K562 (cell line): ENCODE data around the gene XYLB. TPM values are rescaled to one million over a fixed set of nuclear protein-coding genes. Genes with fewer than 3 reads are reported as not detected.

Experiments used
- ATAC-seq: fragments of 200-7000 bp; cut with Tn5 transposase; 3 replicates; pipeline ENCODE4 v1.9.1; 2020; ENCODE audit warnings: moderate library complexity
- BruUV-seq: library from RNA; stranded (reverse); fragments of 400-500 nt; replicated peaks from 2 replicates; lab custom pipeline; 2021; lab: Mats Ljungman, UMichigan
- CTCF ChIA-PET: fragments of 300-600 bp; formaldehyde crosslinking; extraction: SDS; loops from one replicate; lab custom pipeline; 2021; ENCODE audit warnings: low intra/inter-chr PET ratio; lab: Yijun Ruan, JAX
- POLR2A ChIA-PET: fragments of 300-600, 350-650 bp; sonication (Branson Sonifier 250); formaldehyde crosslinking; extraction: SDS; loops from one replicate; lab custom pipeline; 2021; ENCODE audit warnings: antibody characterized with exemption, inconsistent platforms; lab: Yijun Ruan, JAX
- DNase-seq, 4 experiments: peaks; one replicate each; pipeline versions ENCODE4 v3.0.0 to v3.0.0-alpha.2; 2011 to 2018; ENCODE audit warnings: low spot score in 3 of 4, mixed read lengths in 3 of 4; ENCODE audit errors: extremely low read depth in 1 of 4
- FAIRE-seq: peaks from 2 replicates; lab custom pipeline; 2011; peaks lifted over from hg19 to GRCh38; lab: Jason Lieb, UNC
- H2AFZ ChIP-seq: 2 replicates; pipeline ENCODE4 v1.6.0; 2011; ENCODE audit warnings: low read depth, low read length, control low read depth, inconsistent platforms
- H3K27ac ChIP-seq: fragments of 200-600 bp; 3 replicates; pipeline ENCODE4 v1.8.0; 2011; ENCODE audit warnings: low read depth, mild to moderate bottlenecking, control low read depth, inconsistent platforms, low read length, moderate library complexity, mixed read lengths; ENCODE audit errors: extremely low read depth
- H3K27me3 ChIP-seq, 2 experiments: fragments of 300-600 bp in 1 of 2; 2 replicates in 1 of 2; 3 replicates in 1 of 2; pipeline versions ENCODE4 v1.6.0 to v1.8.0; 2011; ENCODE audit warnings: inconsistent platforms in 2 of 2, low read length in 2 of 2, mild to moderate bottlenecking in 1 of 2, mixed read lengths in 1 of 2, moderate library complexity in 1 of 2; ENCODE audit not compliant: control insufficient read depth in 2 of 2, insufficient read depth in 2 of 2
- H3K36me3 ChIP-seq: fragments of 300-600 bp; 3 replicates; pipeline ENCODE4 v1.8.0; 2011; ENCODE audit warnings: mild to moderate bottlenecking, low read length, inconsistent platforms; ENCODE audit not compliant: control insufficient read depth, insufficient read depth
- H3K4me1 ChIP-seq, 2 experiments: fragments of 200-600 bp in 1 of 2; replicated peaks in 1 of 2; 2 replicates in 1 of 2; 3 replicates in 1 of 2; pipeline versions ENCODE4 v1.5.1 to v1.8.0; 2011; ENCODE audit warnings: inconsistent platforms in 2 of 2, low read length in 2 of 2, mild to moderate bottlenecking in 1 of 2, mixed read lengths in 1 of 2, moderate library complexity in 1 of 2; ENCODE audit not compliant: control insufficient read depth in 2 of 2, insufficient read depth in 2 of 2
- H3K4me2 ChIP-seq: 2 replicates; pipeline ENCODE4 v1.6.1; 2011; ENCODE audit warnings: low read length, control low read depth, inconsistent platforms, mixed read lengths; ENCODE audit not compliant: insufficient read depth
- H3K4me3 ChIP-seq: fragments of 200-600 bp; sonication (generic), shearing (Covaris generic); 2 replicates; pipeline ENCODE4 v1.5.1; 2016; ENCODE audit warnings: control low read depth, inconsistent platforms
- H3K79me2 ChIP-seq: fragments of 200-600 bp; 3 replicates; pipeline ENCODE4 v1.8.0; 2011; ENCODE audit warnings: low read length, inconsistent platforms; ENCODE audit not compliant: control insufficient read depth, insufficient read depth
- H3K9ac ChIP-seq, 2 experiments: 2 replicates each; pipeline versions ENCODE4 v1.6.0 to v1.6.1; 2011; ENCODE audit warnings: low read depth in 2 of 2, low read length in 2 of 2, control low read depth in 1 of 2, inconsistent platforms in 1 of 2, mild to moderate bottlenecking in 1 of 2, mixed read lengths in 1 of 2; ENCODE audit not compliant: insufficient read depth in 1 of 2
- H3K9me1 ChIP-seq: one replicate; pipeline ENCODE4 v1.6.0; 2011; ENCODE audit warnings: inconsistent platforms, mild to moderate bottlenecking, low read length, moderate library complexity; ENCODE audit not compliant: control insufficient read depth, insufficient read depth
- H3K9me3 ChIP-seq: replicated peaks from 2 replicates; pipeline ENCODE4 v1.5.1; 2011; ENCODE audit warnings: low read depth, low read length, inconsistent platforms; ENCODE audit not compliant: control insufficient read depth, insufficient read depth
- H4K20me1 ChIP-seq: replicated peaks from 2 replicates; pipeline ENCODE4 v1.6.1; 2011; ENCODE audit warnings: low read length, inconsistent platforms, mixed read lengths; ENCODE audit not compliant: control insufficient read depth, insufficient read depth
- C11orf30 ChIP-seq: fragments of 450-650 bp; IDR thresholded peaks from 2 replicates; pipeline ENCODE4 v1.6.1; 2016; ENCODE audit warnings: low read depth, mild to moderate bottlenecking
- ELF4 ChIP-seq: fragments of 450-650 bp; formaldehyde crosslinking; IDR thresholded peaks from 2 replicates; pipeline ENCODE4 v1.4.0; 2022; ENCODE audit warnings: missing genetic modification characterization
- GABPB2 ChIP-seq: fragments of 250-450 bp; sonication (Bioruptor Pico); conservative IDR thresholded peaks from 2 replicates; pipeline ENCODE4 v1.5.1; 2021; ENCODE audit warnings: mild to moderate bottlenecking
- HCFC1 ChIP-seq: IDR thresholded peaks from 2 replicates; pipeline ENCODE4 v1.6.1; 2012; ENCODE audit warnings: low read depth, low read length, improper control_type of control experiment
- KLF16 ChIP-seq: IDR thresholded peaks from 2 replicates; pipeline ENCODE4 v1.6.1; 2016; ENCODE audit warnings: antibody characterized with exemption
- NFYB ChIP-seq: IDR thresholded peaks from 2 replicates; pipeline ENCODE4 v1.6.1; 2011; ENCODE audit warnings: mild to moderate bottlenecking, moderate library complexity; ENCODE audit not compliant: insufficient read length; ENCODE audit errors: extremely low read depth
- SLC30A9 ChIP-seq: fragments of 250-450 bp; sonication (Bioruptor Pico); IDR thresholded peaks from 2 replicates; pipeline ENCODE4 v1.8.0; 2022; ENCODE audit warnings: mild to moderate bottlenecking, moderate library complexity
- SMARCB1 ChIP-seq: IDR thresholded peaks from 2 replicates; pipeline ENCODE4 v1.6.1; 2011; ENCODE audit warnings: improper control_type of control experiment, low read depth; ENCODE audit not compliant: insufficient read length
- TARDBP ChIP-seq: fragments of 450-650 bp; IDR thresholded peaks from 2 replicates; pipeline ENCODE4 v1.6.1; 2016
- ZNF316 ChIP-seq: fragments of 450-650 bp; IDR thresholded peaks from 2 replicates; pipeline ENCODE4 v1.6.1; 2016
- WGBS: fragments of 100-300 bp; shearing (Covaris generic); methylation state at CpG from one replicate; pipeline ENCODE4 v1.1.6; 2016; ENCODE audit warnings: low coverage, mixed read lengths; ENCODE audit not compliant: insufficient coverage; ENCODE audit errors: missing lambda C conversion rate; 5-methylcytosine and 5-hydroxymethylcytosine counted together
- in situ Hi-C: fragments of 300-500 bp; cut with MboI; formaldehyde crosslinking; loops from 4 replicates; pipeline ENCODE4 v1.15.0; 2018; ENCODE audit warnings: inconsistent platforms, mixed read lengths
- intact Hi-C: fragments of 100-400 bp; cut with micrococcal nuclease; formaldehyde crosslinking; loops from 2 replicates; pipeline ENCODE4 v1.14.2; 2022
- polyA plus RNA-seq, 8 experiments: library from polyadenylated mRNA; depleted of rRNA in 4 of 8; stranded (reverse) in 5 of 8; unstranded in 3 of 8; fragments of >200 nt; fragmentation: Nextera tagmentation in 2 of 8; fragmentation: Illumina TruSeq in 1 of 8; extraction: Ambion mirVana in 2 of 8; extraction: Trizol in 1 of 8; gene quantifications; 2 replicates each; pipeline versions ENCODE4 v1.2.1 to v1.2.3, GENCODE V29; 2011 to 2014; ENCODE audit warnings: inconsistent platforms in 1 of 8, missing spikeins in 1 of 8
- total RNA-seq, 7 experiments: library from RNA; depleted of rRNA in 6 of 7; stranded (reverse); fragments of >200 nt in 6 of 7; fragmentation: Illumina TruSeq in 2 of 7; extraction: Trizol in 2 of 7; gene quantifications; 2 replicates each; pipeline versions ENCODE4 v1.2.1 to v1.2.3, GENCODE V29; 2011 to 2021; ENCODE audit warnings: low replicate concordance in 1 of 7
- TF ChIP-seq, protein P1 (sequence below): sonication (generic); formaldehyde crosslinking; IDR thresholded peaks from 2 replicates; pipeline ENCODE4 v1.8.0; 2022; ENCODE audit warnings: missing genetic modification reagents, mild to moderate bottlenecking, borderline replicate concordance
- TF ChIP-seq, protein P2 (sequence below), 3 experiments: fragments of 200-800 bp in 1 of 3; fragments of 250-450 bp in 1 of 3; fragments of 450-650 bp in 1 of 3; sonication (Bioruptor Pico) in 1 of 3; sonication (Bioruptor generic) in 1 of 3; formaldehyde crosslinking in 1 of 3; IDR thresholded peaks; 2 replicates each; pipeline versions ENCODE4 v1.6.1 to v1.8.0; 2016 to 2022; ENCODE audit warnings: mild to moderate bottlenecking in 2 of 3, missing genetic modification characterization in 2 of 3, missing compliant biosample characterization in 1 of 3, moderate library complexity in 1 of 3
- TF ChIP-seq, protein P3 (sequence below): sonication (generic); formaldehyde crosslinking; IDR thresholded peaks from 2 replicates; pipeline ENCODE4 v1.8.1; 2023; ENCODE audit warnings: missing genetic modification reagents, mild to moderate bottlenecking, borderline replicate concordance

XYLB gene
- total and polyA plus RNA-seq, 9 of the 15 experiments (the other 6 are each of a cell fraction or from before 2014, with no cell fraction given), result 4.0 to 20.2 (median 13.2) TPM

DNA sequence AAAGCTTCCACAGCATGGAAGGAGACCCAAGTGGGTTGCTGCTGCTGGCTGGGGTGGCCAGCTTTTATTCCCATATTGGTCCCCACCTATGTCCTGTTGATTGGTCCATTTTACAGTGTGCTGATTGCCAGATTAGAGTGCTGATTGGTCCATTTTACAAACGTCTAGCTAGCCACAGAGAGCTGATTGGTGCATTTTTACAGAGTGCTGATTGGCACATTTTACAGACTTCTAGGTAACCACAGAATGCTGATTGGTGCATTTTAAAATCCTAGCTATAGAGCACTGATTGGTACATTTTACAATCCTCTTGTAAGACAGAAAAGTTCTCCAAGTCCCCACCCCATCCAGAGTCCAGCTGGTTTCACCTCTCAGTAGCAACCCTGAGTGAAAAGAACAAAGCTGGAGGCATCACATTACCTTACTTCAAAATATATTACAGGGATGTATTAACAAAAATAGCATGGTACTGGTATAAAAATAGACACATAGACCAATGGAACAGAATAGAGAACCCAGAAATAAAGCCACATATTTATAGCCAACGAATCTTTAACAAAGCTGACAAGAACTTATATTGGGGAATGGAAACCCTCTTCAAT lies 99.6 kb downstream of the XYLB start:
- intact Hi-C loops (no loop called here), in situ Hi-C loops (no loop called here)
- Histone ChIP-seq H3K4me2 (no peak overlapping the region), H3K27me3 (no peaks in the 10 kb centered on the region), H3K9ac (no peak overlapping the region), H3K9me1 (no peaks in the 10 kb centered on the region), H3K36me3 (no peaks in the 10 kb centered on the region), H4K20me1 (no peaks in the 10 kb centered on the region), H3K27ac (no peak overlapping the region), H3K4me3 (no peak overlapping the region), H3K79me2 (no peaks in the 10 kb centered on the region), H2AFZ (no peak overlapping the region), H3K9me3 (no peaks in the 10 kb centered on the region; the same call in 1 of the 2 replicates), H3K4me1 (no peaks in the 10 kb centered on the region)
- ATAC-seq, result no peak
- DNase-seq, result no peak
- POLR2A ChIA-PET, result interaction anchor here (0.8 to 0.9 kb wide), 2 partner anchors 9 to 11 kb away, joined by 3 read pairs; no protein-coding TSS in a partner anchor
- FAIRE-seq, result no peak
- CTCF ChIA-PET, result no interaction called here
- BruUV-seq, result no TSS peak
- 8% methylated on average over 2 of the region's 2 CpGs for WGBS
- TF ChIP-seq C11orf30 (peak; percentile 36; the same call in 1 of the 2 replicates), KLF16 (no peak), ELF4 (CRISPR knock-in tag) (no peak), SLC30A9 (CRISPR knock-in tag) (no peak), SMARCB1 (no peak), NFYB (peak; percentile 63), ZNF316 (peak; percentile 50; the same call in 1 of the 2 replicates), HCFC1 (no peak), GABPB2 (CRISPR knock-in tag) (no peak), TARDBP (no peak)
- TF ChIP-seq, protein P1, sequence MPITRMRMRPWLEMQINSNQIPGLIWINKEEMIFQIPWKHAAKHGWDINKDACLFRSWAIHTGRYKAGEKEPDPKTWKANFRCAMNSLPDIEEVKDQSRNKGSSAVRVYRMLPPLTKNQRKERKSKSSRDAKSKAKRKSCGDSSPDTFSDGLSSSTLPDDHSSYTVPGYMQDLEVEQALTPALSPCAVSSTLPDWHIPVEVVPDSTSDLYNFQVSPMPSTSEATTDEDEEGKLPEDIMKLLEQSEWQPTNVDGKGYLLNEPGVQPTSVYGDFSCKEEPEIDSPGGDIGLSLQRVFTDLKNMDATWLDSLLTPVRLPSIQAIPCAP (CRISPR knock-in tag), result no peak
- TF ChIP-seq, protein P2, sequence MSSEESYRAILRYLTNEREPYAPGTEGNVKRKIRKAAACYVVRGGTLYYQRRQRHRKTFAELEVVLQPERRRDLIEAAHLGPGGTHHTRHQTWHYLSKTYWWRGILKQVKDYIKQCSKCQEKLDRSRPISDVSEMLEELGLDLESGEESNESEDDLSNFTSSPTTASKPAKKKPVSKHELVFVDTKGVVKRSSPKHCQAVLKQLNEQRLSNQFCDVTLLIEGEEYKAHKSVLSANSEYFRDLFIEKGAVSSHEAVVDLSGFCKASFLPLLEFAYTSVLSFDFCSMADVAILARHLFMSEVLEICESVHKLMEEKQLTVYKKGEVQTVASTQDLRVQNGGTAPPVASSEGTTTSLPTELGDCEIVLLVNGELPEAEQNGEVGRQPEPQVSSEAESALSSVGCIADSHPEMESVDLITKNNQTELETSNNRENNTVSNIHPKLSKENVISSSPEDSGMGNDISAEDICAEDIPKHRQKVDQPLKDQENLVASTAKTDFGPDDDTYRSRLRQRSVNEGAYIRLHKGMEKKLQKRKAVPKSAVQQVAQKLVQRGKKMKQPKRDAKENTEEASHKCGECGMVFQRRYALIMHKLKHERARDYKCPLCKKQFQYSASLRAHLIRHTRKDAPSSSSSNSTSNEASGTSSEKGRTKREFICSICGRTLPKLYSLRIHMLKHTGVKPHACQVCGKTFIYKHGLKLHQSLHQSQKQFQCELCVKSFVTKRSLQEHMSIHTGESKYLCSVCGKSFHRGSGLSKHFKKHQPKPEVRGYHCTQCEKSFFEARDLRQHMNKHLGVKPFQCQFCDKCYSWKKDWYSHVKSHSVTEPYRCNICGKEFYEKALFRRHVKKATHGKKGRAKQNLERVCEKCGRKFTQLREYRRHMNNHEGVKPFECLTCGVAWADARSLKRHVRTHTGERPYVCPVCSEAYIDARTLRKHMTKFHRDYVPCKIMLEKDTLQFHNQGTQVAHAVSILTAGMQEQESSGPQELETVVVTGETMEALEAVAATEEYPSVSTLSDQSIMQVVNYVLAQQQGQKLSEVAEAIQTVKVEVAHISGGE (CRISPR knock-in tag; IDR thresholded peaks at IDR 0.05), result no peak
- TF ChIP-seq, protein P3, sequence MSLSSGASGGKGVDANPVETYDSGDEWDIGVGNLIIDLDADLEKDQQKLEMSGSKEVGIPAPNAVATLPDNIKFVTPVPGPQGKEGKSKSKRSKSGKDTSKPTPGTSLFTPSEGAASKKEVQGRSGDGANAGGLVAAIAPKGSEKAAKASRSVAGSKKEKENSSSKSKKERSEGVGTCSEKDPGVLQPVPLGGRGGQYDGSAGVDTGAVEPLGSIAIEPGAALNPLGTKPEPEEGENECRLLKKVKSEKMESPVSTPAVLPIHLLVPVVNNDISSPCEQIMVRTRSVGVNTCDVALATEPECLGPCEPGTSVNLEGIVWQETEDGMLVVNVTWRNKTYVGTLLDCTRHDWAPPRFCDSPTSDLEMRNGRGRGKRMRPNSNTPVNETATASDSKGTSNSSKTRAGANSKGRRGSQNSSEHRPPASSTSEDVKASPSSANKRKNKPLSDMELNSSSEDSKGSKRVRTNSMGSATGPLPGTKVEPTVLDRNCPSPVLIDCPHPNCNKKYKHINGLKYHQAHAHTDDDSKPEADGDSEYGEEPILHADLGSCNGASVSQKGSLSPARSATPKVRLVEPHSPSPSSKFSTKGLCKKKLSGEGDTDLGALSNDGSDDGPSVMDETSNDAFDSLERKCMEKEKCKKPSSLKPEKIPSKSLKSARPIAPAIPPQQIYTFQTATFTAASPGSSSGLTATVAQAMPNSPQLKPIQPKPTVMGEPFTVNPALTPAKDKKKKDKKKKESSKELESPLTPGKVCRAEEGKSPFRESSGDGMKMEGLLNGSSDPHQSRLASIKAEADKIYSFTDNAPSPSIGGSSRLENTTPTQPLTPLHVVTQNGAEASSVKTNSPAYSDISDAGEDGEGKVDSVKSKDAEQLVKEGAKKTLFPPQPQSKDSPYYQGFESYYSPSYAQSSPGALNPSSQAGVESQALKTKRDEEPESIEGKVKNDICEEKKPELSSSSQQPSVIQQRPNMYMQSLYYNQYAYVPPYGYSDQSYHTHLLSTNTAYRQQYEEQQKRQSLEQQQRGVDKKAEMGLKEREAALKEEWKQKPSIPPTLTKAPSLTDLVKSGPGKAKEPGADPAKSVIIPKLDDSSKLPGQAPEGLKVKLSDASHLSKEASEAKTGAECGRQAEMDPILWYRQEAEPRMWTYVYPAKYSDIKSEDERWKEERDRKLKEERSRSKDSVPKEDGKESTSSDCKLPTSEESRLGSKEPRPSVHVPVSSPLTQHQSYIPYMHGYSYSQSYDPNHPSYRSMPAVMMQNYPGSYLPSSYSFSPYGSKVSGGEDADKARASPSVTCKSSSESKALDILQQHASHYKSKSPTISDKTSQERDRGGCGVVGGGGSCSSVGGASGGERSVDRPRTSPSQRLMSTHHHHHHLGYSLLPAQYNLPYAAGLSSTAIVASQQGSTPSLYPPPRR (CRISPR knock-in tag), result no peak
